GM12801 (cell line): ENCODE measurements around the gene SPATA21.

Experiments
- CTCF ChIP-seq: IDR thresholded peaks from one replicate; pipeline ENCODE4 v1.5.1; 2011; ENCODE audit warnings: control low read depth; ENCODE audit not compliant: insufficient read length; ENCODE audit errors: extremely low read depth

The SPATA21 gene

GRCh38 chr1:16394977-16395376 lies 42.2 kb downstream of the SPATA21 start:
- TF ChIP-seq CTCF: no peak

GRCh38 chr1:16393570-16394521 lies 43.4 kb downstream of the SPATA21 start:
- TF ChIP-seq CTCF: no peak

GRCh38 chr1:16392740-16393569 lies 44.3 kb downstream of the SPATA21 start:
- no peak for TF ChIP-seq CTCF

GRCh38 chr1:16391411-16391810 lies 45.8 kb downstream of the SPATA21 start:
- TF ChIP-seq CTCF: no peak

- TF ChIP-seq CTCF: no peak
These were observed 49.7 kb downstream of the SPATA21 start for GRCh38 chr1:16387201-16388188.

GRCh38 chr1:16386454-16387113 lies 50.6 kb downstream of the SPATA21 start:
- no peak for TF ChIP-seq CTCF
